Panc1 (cell line): Measurements from ENCODE around the gene ADGRG3. TPM values are rescaled to one million over a fixed set of nuclear protein-coding genes. Genes with fewer than 3 reads are reported as not detected.

ENCODE experiments used
- ATAC-seq: fragments of 200-7000 bp; cut with Tn5 transposase; 2 replicates; pipeline ENCODE4 v1.9.1; 2020; ENCODE audit warnings: mild to moderate bottlenecking, moderate library complexity
- BruUV-seq: library from RNA; stranded (reverse); fragments of 400-500 nt; replicated peaks from 2 replicates; lab custom pipeline; 2021; lab: Mats Ljungman, UMichigan
- CTCF ChIA-PET: fragments of 300-600 bp; sonication (Branson Sonifier 250); formaldehyde crosslinking; loops from one replicate; lab custom pipeline; 2022; ENCODE audit warnings: antibody characterized with exemption; lab: Charles Lee
- POLR2A ChIA-PET: fragments of 300-600 bp; sonication (Branson Sonifier 250); formaldehyde crosslinking; loops from one replicate; lab custom pipeline; 2022; ENCODE audit warnings: antibody characterized with exemption; lab: Charles Lee
- DNase-seq: peaks from one replicate; pipeline ENCODE4 v3.0.0-alpha.2; 2010; ENCODE audit warnings: low read depth, low spot score
- H3K27ac ChIP-seq: 2 replicates; pipeline ENCODE4 v1.5.1; 2011; ENCODE audit warnings: mild to moderate bottlenecking, low read length, inconsistent platforms
- H3K27me3 ChIP-seq: fragments of 200-500 bp; sonication (Bioruptor generic); 2 replicates; pipeline ENCODE4 v1.6.0; 2014; ENCODE audit warnings: low read length, inconsistent platforms; ENCODE audit not compliant: control insufficient read depth, insufficient read depth
- H3K36me3 ChIP-seq: fragments of 200-500 bp; sonication (Bioruptor generic); 2 replicates; pipeline ENCODE4 v1.5.1; 2014; ENCODE audit warnings: inconsistent platforms, mild to moderate bottlenecking, low read length, moderate library complexity; ENCODE audit not compliant: control insufficient read depth, insufficient read depth
- H3K4me1 ChIP-seq: 2 replicates; pipeline ENCODE4 v1.5.1; 2011; ENCODE audit warnings: inconsistent platforms, mild to moderate bottlenecking, low read length, moderate library complexity; ENCODE audit not compliant: control insufficient read depth, insufficient read depth
- H3K4me3 ChIP-seq, 2 experiments: 2 replicates each; pipeline ENCODE4 v1.5.1; 2011 to 2012; ENCODE audit warnings: low read depth in 2 of 2, low read length in 2 of 2, mild to moderate bottlenecking in 2 of 2, inconsistent platforms in 1 of 2, moderate library complexity in 1 of 2
- H3K9me3 ChIP-seq: fragments of 200-500 bp; sonication (Bioruptor generic); 2 replicates; pipeline ENCODE4 v1.5.1; 2014; ENCODE audit warnings: low read depth, mild to moderate bottlenecking, inconsistent platforms, low read length, moderate library complexity; ENCODE audit not compliant: control insufficient read depth, insufficient read depth
- CTCF ChIP-seq: fragments of 450-650 bp; IDR thresholded peaks from 2 replicates; pipeline ENCODE4 v1.5.1; 2017; ENCODE audit warnings: mild to moderate bottlenecking
- POLR2AphosphoS5 ChIP-seq: IDR thresholded peaks from 2 replicates; pipeline ENCODE4 v1.6.1; 2012; ENCODE audit warnings: mild to moderate bottlenecking, low read depth, low read length, moderate library complexity
- REST ChIP-seq, 2 experiments: IDR thresholded peaks; 2 replicates each; pipeline ENCODE4 v1.6.1; 2011 to 2012; ENCODE audit warnings: low read depth in 2 of 2, control low read depth in 1 of 2, low read length in 1 of 2, mild to moderate bottlenecking in 1 of 2, moderate library complexity in 1 of 2; ENCODE audit not compliant: insufficient read depth in 1 of 2
- SIN3A ChIP-seq: IDR thresholded peaks from 2 replicates; pipeline ENCODE4 v1.6.1; 2012; ENCODE audit warnings: low read depth, mild to moderate bottlenecking, low read length, moderate library complexity, borderline replicate concordance; ENCODE audit not compliant: insufficient read depth
- TCF7L2 ChIP-seq: IDR thresholded peaks from 2 replicates; pipeline ENCODE4 v1.6.1; 2011; ENCODE audit warnings: mild to moderate bottlenecking, low read depth, low read length, inconsistent platforms
- in situ Hi-C: cut with HindIII; loops from 2 replicates; pipeline ENCODE4 v1.10.0; 2016; ENCODE audit warnings: low sequenced_read_pairs, low pct_unique_long_range_greater_than_20kb
- intact Hi-C: fragments of 100-400 bp; cut with micrococcal nuclease; formaldehyde crosslinking; loops from one replicate; pipeline ENCODE4 v1.10.0; 2022; ENCODE audit not compliant: unreplicated experiment
- total RNA-seq: library from RNA; stranded (reverse); gene quantifications from one replicate; pipeline ENCODE4 v1.2.1, GENCODE V29; 2021; ENCODE audit not compliant: unreplicated experiment

The ADGRG3 gene
- total RNA-seq, 1 experiment from 2014 or later, result not detected

GRCh38 chr16:57708168-57708567 lies 40.1 kb downstream of the ADGRG3 start:
- Histone ChIP-seq H3K9me3 (no peaks in the 10 kb centered on the region), H3K4me3 (no peak overlapping the region), H3K27ac (no peak overlapping the region), H3K27me3 (no peaks in the 10 kb centered on the region; the same call in 1 of the 2 replicates), H3K36me3 (no peaks in the 10 kb centered on the region), H3K4me1 (no peaks in the 10 kb centered on the region)
- ChIA-PET POLR2A (no interaction called here), CTCF (no interaction called here)
- no TSS peak for BruUV-seq
- intact Hi-C loops (no loop called here), in situ Hi-C loops (no loop called here)
- DNase-seq (no peak), ATAC-seq (no peak)
- no peak for TF ChIP-seq CTCF
- TF ChIP-seq TCF7L2, result no peak
- TF ChIP-seq SIN3A, result no peak
- TF ChIP-seq POLR2AphosphoS5, result no peak
- no peak for TF ChIP-seq REST (IDR thresholded peaks at IDR 0.05; ENCODE audit: insufficient read depth in 1 of 2, low read depth in 2 of 2, low read length in 1 of 2)

- BruUV-seq, result no TSS peak
- Histone ChIP-seq H3K27me3 (no peaks in the 10 kb centered on the region; the same call in 1 of the 2 replicates), H3K4me1 (no peaks in the 10 kb centered on the region), H3K36me3 (no peaks in the 10 kb centered on the region), H3K4me3 (no peak overlapping the region), H3K9me3 (no peaks in the 10 kb centered on the region), H3K27ac (no peak overlapping the region)
- CTCF ChIA-PET, result interaction anchor here (0.9 kb wide), 1 partner anchor 855 kb away, joined by 3 read pairs; no protein-coding TSS in a partner anchor
- in situ Hi-C loops, result no loop called here
- intact Hi-C loops, result no loop called here
- TF ChIP-seq POLR2AphosphoS5, result no peak
- TF ChIP-seq CTCF, result no peak
- no peak for TF ChIP-seq REST (IDR thresholded peaks at IDR 0.05; ENCODE audit: insufficient read depth in 1 of 2, low read depth in 2 of 2, low read length in 1 of 2)
- TF ChIP-seq SIN3A, result no peak
- TF ChIP-seq TCF7L2, result no peak
- ATAC-seq (no peak), DNase-seq (no peak)
- POLR2A ChIA-PET, result no interaction called here
Observed at GRCh38 chr16:57709663-57710062, 41.6 kb downstream of the ADGRG3 start.
